Astrocyte of the spinal cord (primary cell): ENCODE measurements around the gene PPRC1.

Source experiments
- DNase-seq: peaks from one replicate; pipeline ENCODE4 v3.0.0; 2011; ENCODE audit warnings: low read depth, low spot score
- H3K4me3 ChIP-seq: 2 replicates; pipeline ENCODE4 v1.5.1; 2011; ENCODE audit warnings: low read depth, mild to moderate bottlenecking, low read length, moderate library complexity
- CTCF ChIP-seq: IDR thresholded peaks from 2 replicates; pipeline ENCODE4 v1.5.1; 2012; ENCODE audit warnings: low read depth, mild to moderate bottlenecking, low read length, inconsistent platforms
- in situ Hi-C: cut with HindIII; loops from 2 replicates; pipeline ENCODE4 v1.10.0; 2017; ENCODE audit warnings: low sequenced_read_pairs

PPRC1 gene

DNA sequence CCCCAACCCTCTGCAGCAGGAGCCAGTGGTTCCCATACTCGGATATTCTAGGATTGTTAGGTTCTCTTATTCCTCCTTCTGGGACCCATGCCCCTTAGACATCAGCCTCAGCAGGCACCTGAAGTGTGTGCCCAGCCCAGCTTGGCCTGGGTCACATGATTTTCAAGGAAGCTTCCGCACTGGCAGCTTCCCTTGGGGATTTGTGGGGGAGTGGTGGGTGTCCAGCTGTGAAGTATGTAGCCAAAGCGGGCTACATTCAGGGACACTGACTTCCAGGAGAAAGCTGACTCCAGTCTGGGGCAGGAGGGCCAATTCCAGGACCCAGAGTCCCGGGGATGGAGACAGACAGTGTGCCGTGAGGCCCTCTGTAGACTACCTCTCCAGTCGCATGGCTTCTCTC lies 14.0 kb upstream of the PPRC1 start:
- peak; percentile 22 for DNase-seq
- in situ Hi-C loops, result no loop called here
- TF ChIP-seq CTCF, result no peak
- peak overlapping the region; percentile 78 for H3K4me3 ChIP-seq

- in situ Hi-C loops, result no loop called here
- DNase-seq, result peak; percentile 65
- H3K4me3 ChIP-seq, result peak overlapping the region; percentile 78
- TF ChIP-seq CTCF, result no peak
These were observed 13.3 kb upstream of the PPRC1 start for GRCh38 chr10:102119417-102120141.

DNA sequence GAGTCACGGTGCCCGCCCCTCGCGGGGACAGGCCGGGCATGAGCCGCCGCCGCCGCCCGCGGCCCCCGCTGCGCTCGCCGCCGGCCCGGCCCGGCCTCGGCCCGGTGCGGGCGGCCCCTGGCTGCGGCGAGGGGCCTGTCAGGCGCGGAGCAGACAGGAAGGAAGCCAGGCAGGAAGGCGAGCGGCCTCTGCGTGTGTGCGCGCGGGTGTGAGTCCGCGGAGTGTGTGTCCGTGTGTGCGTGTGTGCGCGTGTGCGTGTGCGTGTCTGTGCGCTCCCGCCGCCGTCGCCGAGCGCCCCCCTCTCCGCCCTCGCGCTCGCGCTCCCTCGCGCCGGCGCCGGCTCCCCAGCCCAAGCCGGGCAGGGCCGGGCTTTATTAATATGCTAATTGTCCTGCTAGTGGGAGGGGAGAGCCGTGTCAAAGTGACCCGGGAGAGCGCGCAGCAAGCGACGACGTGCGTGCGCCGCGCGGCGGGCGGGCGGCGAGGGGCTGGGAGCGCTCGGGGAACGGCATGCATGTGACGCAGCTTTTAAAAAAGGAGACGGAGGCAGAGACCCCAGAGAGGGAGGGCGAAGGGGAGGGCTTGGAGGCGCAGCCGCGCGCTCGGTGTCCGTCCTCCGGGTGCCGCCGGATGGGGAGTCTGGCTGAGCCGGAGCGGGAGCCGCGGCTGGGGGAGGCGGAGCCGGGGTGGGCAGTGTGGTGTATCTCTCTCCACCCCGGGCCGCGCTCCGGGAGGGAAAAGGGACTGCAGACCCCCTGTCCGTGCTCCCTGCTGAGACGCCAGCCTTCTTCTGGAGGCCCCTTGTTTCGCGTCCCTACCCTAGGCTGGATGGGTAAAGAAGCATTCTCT lies 12.5 kb upstream of the PPRC1 start, which contains the start of gene LDB1:
TSS of gene LDB1 (minus strand) at position 227 of the 849 bp plus-strand sequence. CDS start 258 bp downstream, outside the sequence.
- in situ Hi-C loops, result no loop called here
- H3K4me3 ChIP-seq, result peak within 1 kb of the TSS; percentile 78
- peak; percentile 13 for TF ChIP-seq CTCF
- DNase-seq, result peak; percentile 80

DNA sequence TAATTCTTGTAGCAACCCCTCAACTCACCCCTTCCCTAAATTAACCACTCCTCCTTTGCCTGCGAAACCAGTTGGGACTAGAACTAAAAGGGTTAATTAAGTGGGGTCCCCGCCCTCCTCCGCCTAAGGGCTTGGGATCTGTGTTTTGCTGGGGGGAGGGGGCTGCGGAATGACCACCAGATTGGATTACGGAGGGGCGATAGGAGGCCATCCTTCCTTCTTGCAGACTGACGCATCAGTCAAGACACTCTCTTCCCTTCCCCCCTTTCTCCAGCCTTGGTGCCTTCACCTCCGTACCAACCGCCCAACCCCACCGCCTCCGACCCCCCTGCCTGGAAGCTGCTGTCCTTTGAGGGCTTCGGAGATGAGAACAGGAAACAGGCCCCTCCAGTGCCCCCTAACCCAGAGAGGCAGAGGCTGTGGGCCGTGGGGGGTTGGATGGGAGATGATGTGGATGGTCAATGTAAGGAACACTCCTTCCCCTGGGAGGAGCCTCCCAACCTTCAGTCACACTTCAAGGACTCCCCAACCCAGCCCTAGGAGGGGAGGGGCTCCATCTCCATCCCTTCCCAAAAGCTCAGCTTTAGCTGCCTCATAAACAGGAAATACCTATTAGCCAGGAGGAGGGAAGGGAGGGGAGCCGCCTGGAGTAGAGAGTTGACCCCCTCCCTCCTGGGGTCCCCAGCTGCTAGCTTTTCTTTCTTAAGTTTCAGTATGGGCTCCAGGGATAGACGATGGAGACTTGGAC lies 11.7 kb upstream of the PPRC1 start:
- in situ Hi-C loops, result no loop called here
- peak overlapping the region; percentile 78 for H3K4me3 ChIP-seq
- no peak for TF ChIP-seq CTCF
- DNase-seq, result peak; percentile 80

GRCh38 chr10:102121739-102122372 lies 11.0 kb upstream of the PPRC1 start:
- in situ Hi-C loops, result no loop called here
- DNase-seq, result peak; percentile 33
- H3K4me3 ChIP-seq, result no peak overlapping the region
- peak; percentile 26 for TF ChIP-seq CTCF

DNA sequence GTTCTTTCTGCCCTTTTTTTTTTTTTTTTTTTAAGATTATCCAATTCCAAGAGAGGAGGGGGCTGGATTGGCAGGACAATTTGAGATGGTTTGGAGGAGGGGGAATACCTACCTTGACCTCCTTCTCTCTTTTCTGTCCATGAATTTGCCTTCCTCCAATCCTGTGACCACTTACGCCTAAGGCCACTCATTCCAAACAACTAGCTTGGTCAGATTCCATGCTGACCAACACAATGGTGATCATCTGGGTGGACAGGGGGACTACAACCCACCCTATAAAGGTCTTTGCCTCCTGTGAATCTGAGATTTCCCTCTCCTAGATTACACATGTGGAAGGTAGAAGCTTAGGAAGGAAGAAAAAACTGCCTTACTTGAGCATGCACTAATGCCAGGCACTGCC lies 10.4 kb upstream of the PPRC1 start:
- no peak overlapping the region for H3K4me3 ChIP-seq
- in situ Hi-C loops, result no loop called here
- DNase-seq, result no peak
- no peak for TF ChIP-seq CTCF
